ENCODE measurements around the gene RPS13.
"Not testable (repeated sequence)": the region's sequence is repeated elsewhere in the genome, so short reads cannot be mapped to it uniquely, and the experiment has no call there.

RPS13 gene

DNA sequence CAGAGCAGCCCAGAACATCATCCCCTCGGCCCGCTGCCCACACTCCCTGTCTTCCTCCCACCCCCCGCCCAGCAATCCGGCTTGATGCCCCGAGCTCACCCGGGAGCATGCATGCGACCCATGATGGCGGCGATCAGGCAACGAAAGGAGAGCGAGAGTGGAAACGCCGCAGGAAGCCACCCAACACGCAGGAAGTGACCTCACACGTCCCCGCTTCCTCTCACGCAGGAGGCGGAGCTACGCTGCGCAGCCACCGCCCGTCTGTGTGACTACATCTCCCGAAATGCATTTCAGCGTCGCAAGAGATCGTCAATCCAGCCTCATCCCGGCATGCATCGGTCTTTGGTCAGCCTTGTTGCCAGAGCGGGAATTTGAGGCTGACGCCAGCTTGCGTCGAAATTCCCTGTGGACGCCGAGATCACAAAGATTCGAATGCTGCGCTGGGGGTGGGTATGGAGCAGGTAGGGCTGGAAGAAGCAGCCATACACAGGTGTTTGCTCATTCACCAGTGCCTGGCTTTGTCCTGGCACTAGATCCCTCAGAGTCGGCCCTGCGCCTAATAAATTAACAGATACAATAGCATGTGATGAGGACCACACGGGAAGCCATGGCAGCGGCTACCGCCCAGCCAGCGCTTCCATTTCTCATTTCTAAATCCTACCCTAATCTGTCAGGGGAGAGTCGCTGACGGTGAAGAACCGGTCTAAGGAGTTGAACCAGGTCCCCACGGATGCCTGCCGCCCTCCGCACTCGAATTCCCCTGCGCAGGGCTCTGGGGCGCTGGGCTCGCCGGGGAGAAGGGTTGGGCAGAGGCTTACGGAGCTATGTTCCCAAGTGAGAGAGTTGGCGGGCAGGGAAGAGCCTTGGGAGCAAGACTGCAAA, at the start of gene RPS13:
Gene RPS13 (minus strand): TSS at position 148 of the 882 bp plus-strand sequence. CDS start 26 bp downstream, at position 122.
- peak within 1 kb of the TSS; percentile 89 for H3K27ac ChIP-seq
- ChIA-PET POLR2A (ENCODE audit: low non-redundant PET) (interaction anchor here (0.6 to 1.1 kb wide), 2 partner anchors 130 to 377 kb away, joined by 4 to 5 read pairs; partner anchors contain the start of gene PIK3C2A), CTCF (interaction anchor here (0.8 kb wide), 1 partner anchor 12 kb away, joined by 3 read pairs; no protein-coding TSS in a partner anchor)
- peak; percentile 97 for DNase-seq (ENCODE audit: low spot score)
- TF ChIP-seq, protein P1, sequence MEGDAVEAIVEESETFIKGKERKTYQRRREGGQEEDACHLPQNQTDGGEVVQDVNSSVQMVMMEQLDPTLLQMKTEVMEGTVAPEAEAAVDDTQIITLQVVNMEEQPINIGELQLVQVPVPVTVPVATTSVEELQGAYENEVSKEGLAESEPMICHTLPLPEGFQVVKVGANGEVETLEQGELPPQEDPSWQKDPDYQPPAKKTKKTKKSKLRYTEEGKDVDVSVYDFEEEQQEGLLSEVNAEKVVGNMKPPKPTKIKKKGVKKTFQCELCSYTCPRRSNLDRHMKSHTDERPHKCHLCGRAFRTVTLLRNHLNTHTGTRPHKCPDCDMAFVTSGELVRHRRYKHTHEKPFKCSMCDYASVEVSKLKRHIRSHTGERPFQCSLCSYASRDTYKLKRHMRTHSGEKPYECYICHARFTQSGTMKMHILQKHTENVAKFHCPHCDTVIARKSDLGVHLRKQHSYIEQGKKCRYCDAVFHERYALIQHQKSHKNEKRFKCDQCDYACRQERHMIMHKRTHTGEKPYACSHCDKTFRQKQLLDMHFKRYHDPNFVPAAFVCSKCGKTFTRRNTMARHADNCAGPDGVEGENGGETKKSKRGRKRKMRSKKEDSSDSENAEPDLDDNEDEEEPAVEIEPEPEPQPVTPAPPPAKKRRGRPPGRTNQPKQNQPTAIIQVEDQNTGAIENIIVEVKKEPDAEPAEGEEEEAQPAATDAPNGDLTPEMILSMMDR (conservative IDR thresholded peaks at IDR 0.05; ENCODE audit: low read depth): no peak

DNA sequence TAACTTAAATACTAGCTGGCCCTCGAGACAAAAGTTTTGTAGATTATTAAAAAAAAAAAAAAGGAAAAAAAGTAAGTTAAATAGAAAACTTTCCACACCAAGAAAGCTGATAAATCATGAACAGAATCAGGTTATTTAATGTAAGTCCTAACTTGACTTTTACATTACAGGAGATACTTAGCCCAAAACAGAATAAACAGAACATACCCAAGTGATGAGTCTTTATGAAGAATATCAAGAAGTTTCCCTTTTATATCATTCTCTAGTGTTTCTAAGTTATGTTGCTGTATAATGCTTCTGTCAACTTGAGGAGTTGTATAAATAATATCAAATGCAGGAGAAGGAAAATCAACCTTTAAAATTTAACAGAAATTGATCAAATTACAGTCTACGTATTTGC, 44.5 kb upstream of the RPS13 start:
- TF ChIP-seq, protein P1 (conservative IDR thresholded peaks at IDR 0.05; ENCODE audit: low read depth): no peak
- H3K27ac ChIP-seq: no peak overlapping the region
- DNase-seq (ENCODE audit: low spot score): no peak
- CTCF ChIA-PET: interaction anchor here (0.8 kb wide), 1 partner anchor 47 kb away, joined by 4 read pairs; no protein-coding TSS in a partner anchor
- POLR2A ChIA-PET (ENCODE audit: low non-redundant PET): no interaction called here

DNA sequence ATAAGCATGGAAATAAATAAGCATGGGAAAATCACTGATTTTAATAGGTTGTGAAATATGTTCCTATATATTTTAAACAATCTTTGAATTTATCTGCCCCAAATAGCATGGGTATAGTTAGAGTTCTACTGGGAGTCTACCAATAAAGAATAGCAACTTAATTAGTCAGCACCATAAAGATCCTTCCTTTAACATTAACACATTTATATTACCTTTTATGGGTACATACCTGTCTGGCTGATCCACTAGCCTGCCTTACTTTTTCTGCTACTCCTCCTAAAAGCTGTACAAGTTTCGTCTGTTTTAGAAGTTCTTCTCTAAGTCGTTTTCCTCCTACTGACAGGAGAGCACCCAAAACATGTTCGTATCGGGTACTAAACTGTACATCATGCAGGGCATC, 39.8 kb upstream of the RPS13 start:
- DNase-seq (ENCODE audit: low spot score): peak; percentile 3
- no peak overlapping the region for H3K27ac ChIP-seq
- CTCF ChIA-PET: no interaction called here
- TF ChIP-seq, protein P1 (conservative IDR thresholded peaks at IDR 0.05; ENCODE audit: low read depth): no peak
- POLR2A ChIA-PET (ENCODE audit: low non-redundant PET): no interaction called here

DNA sequence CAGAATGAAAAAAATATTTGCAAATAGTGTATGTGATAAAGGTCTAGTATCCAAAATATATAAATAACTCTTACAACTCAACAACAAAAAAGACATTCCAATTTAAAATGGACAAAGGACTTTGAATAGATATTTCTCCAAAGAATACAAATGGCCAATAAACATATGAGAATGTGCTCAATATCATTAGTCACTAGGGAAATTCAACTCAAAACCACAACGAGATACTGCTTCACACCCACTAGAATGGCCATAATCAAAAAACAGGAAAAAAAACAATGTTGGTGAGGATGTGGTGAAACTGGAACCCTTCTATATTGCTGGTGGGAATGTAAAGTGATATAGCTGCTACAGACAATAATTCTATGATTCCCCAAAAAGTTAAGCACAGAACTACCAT, 38.6 kb upstream of the RPS13 start:
- CTCF ChIA-PET: interaction anchor here (0.6 kb wide), 1 partner anchor 8 kb away, joined by 3 read pairs; no protein-coding TSS in a partner anchor
- no peak for DNase-seq (ENCODE audit: low spot score)
- TF ChIP-seq, protein P1 (conservative IDR thresholded peaks at IDR 0.05; ENCODE audit: low read depth): no peak
- POLR2A ChIA-PET (ENCODE audit: low non-redundant PET): no interaction called here
- H3K27ac ChIP-seq: no peak overlapping the region

DNA sequence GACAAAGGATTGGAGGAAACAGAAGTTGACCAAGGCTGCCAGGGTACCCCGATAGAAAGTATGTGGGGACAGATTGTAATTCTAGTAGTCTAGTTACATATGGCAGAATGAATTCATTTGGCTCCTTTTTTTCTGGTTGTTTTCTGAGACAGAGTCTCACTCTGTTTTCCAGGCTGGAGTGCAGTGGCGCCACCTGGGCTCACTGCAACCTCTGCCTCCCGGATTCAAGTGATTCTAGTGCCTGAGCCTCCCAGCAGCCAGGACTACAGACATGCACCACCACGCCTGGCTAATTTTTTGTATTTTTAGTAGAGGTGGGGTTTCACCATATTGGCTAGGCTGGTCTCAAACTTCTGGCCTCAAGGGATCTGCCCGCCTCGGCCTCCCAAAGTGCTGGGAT, 30.3 kb upstream of the RPS13 start:
- H3K27ac ChIP-seq; POLR2A ChIA-PET (ENCODE audit: low non-redundant PET); DNase-seq (ENCODE audit: low spot score): not testable (repeated sequence)
- CTCF ChIA-PET: interaction anchor here (0.6 to 0.8 kb wide), 2 partner anchors 8 to 9 kb away, joined by 3 read pairs; no protein-coding TSS in a partner anchor
- TF ChIP-seq, protein P1 (conservative IDR thresholded peaks at IDR 0.05; ENCODE audit: low read depth): peak; percentile 25; the same call in 1 of the 2 replicates

DNA sequence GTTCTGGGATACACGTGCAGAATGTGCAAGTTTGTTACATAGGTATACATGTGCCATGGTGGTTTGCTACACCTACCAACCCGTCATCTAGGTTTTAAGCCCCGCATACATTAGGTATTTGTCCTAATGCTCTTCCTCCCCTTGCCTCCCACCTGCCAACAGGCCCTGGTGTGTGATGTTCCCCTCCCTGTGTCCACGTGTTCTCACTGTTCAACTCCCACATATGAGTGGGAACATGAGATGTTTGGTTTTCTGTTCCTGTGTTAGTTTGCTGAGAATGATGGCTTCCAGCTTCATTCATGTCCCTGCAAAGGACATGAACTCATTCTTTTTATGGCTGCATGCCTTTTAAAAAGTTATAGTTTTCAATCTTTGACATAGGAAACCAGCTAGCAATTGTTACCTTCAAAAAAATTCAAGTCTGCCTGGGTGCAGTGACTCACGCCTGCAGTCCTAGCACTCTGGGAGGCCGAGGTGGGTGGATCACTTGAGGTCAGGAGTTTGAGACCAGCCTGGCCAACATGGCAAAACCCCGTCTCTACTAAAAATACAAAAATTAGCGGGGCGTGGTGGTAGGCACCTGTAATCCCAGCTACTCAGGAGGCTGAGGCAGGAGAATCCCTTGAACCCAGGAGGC, 28.1 kb upstream of the RPS13 start:
- CTCF ChIA-PET: interaction anchor here (0.6 kb wide), 1 partner anchor 873 kb away, joined by 5 read pairs; no protein-coding TSS in a partner anchor
- DNase-seq (ENCODE audit: low spot score); H3K27ac ChIP-seq; POLR2A ChIA-PET (ENCODE audit: low non-redundant PET): not testable (repeated sequence)

All from RWPE1 (cell line).